Right lung (tissue), 5 donors: ENCODE data around the gene CS. TPM values are rescaled to one million over a fixed set of nuclear protein-coding genes. Genes with fewer than 3 reads are reported as not detected.
A peak's percentile ranks its signal among the peaks of the same experiment; 100 is the strongest.
"Not testable (repeated sequence)": the region's sequence is repeated elsewhere in the genome, so short reads cannot be mapped to it uniquely, and the experiment has no call there.

ENCODE experiments used
- DNase-seq, 2 donors: peaks; one replicate each; pipeline ENCODE4 v3.0.0-alpha.2; 2013
- polyA plus RNA-seq, 5 donors: library from polyadenylated mRNA; unstranded; fragments of 120-200 nt; gene quantifications; one replicate each; pipeline versions ENCODE4 v1.2.1 to v1.2.3, GENCODE V29; 2013; ENCODE audit warnings: inconsistent platforms in 1 of 5, low replicate concordance in 1 of 5; ENCODE audit not compliant: insufficient read length in 5 of 5, insufficient read depth in 1 of 5

Gene CS
- polyA plus RNA-seq, 5 donors, result 148 to 181 (median 158) TPM

- not testable (repeated sequence) for DNase-seq
These were observed 15.9 kb downstream of the CS start for GRCh38 chr12:56284263-56284662.

GRCh38 chr12:56282579-56282978, 17.6 kb downstream of the CS start:
- no peak for DNase-seq

GRCh38 chr12:56282030-56282429, 18.1 kb downstream of the CS start:
- DNase-seq, result no peak

- no peak for DNase-seq
These were observed 19.3 kb downstream of the CS start for GRCh38 chr12:56280849-56281248.

- no peak for DNase-seq
These were observed 21.2 kb downstream of the CS start for GRCh38 chr12:56278905-56279304.

- no peak for DNase-seq
These were observed 25.8 kb downstream of the CS start for GRCh38 chr12:56274299-56274698.

- not testable (repeated sequence) for DNase-seq
These were observed 27.7 kb downstream of the CS start for GRCh38 chr12:56272468-56272867.

- no peak for DNase-seq
These were observed 29.1 kb downstream of the CS start for GRCh38 chr12:56271031-56271430.

GRCh38 chr12:56267443-56268071, 32.6 kb downstream of the CS start:
- DNase-seq, result no peak

GRCh38 chr12:56266693-56267442, 33.3 kb downstream of the CS start, which contains the start of gene COQ10A:
COQ10A (plus strand) TSS chr12:56266942; CDS start chr12:56267119, 177 bp downstream.
- peak; percentile 88 to 89 for DNase-seq

GRCh38 chr12:56266068-56266692, 34.0 kb downstream of the CS start:
- DNase-seq, result not testable (repeated sequence)

- DNase-seq, result not testable (repeated sequence)
These were observed 37.2 kb downstream of the CS start for GRCh38 chr12:56262955-56263354.

GRCh38 chr12:56261503-56262232, 38.5 kb downstream of the CS start:
- DNase-seq, result no peak

- DNase-seq, result no peak
These were observed 39.2 kb downstream of the CS start for GRCh38 chr12:56260921-56261320.

- DNase-seq, result no peak
These were observed 39.8 kb downstream of the CS start for GRCh38 chr12:56260380-56260779.

- no peak for DNase-seq
These were observed 41.3 kb downstream of the CS start for GRCh38 chr12:56258820-56259183.

GRCh38 chr12:56258068-56258819, 41.9 kb downstream of the CS start, which contains the start of gene ANKRD52:
ANKRD52 (minus strand) TSS chr12:56258384; CDS start chr12:56258269, 115 bp downstream.
- peak; percentile 81 to 85 for DNase-seq

GRCh38 chr12:56257491-56258067, 42.6 kb downstream of the CS start:
- DNase-seq, result no peak

GRCh38 chr12:56257071-56257470, 43.1 kb downstream of the CS start:
- DNase-seq, result no peak

GRCh38 chr12:56256326-56256960, 43.7 kb downstream of the CS start:
- no peak for DNase-seq
